Transverse colon (tissue), 3 donors: ENCODE results near the gene HNRNPA1L2.
"Not testable (repeated sequence)": the region's sequence is repeated elsewhere in the genome, so short reads cannot be mapped to it uniquely, and the experiment has no call there.

ENCODE experiments used
- POLR2A ChIP-seq: fragments of 450-650 bp; IDR thresholded peaks from one replicate; pipeline ENCODE4 v1.6.1; 2016; ENCODE audit warnings: antibody characterized with exemption, mild to moderate bottlenecking, moderate library complexity
- TF ChIP-seq, protein P1 (sequence below), 5 experiments: fragments of 200-600 bp in 3 of 5; fragments of 450-650 bp in 2 of 5; sonication (generic) in 3 of 5; IDR thresholded peaks; 1 replicate in 2 of 5; 2 replicates in 3 of 5; pipeline ENCODE4 v1.5.1; 2016 to 2017; ENCODE audit warnings: antibody characterized with exemption in 5 of 5, inconsistent platforms in 3 of 5, mild to moderate bottlenecking in 2 of 5, moderate library complexity in 1 of 5

DNA sequence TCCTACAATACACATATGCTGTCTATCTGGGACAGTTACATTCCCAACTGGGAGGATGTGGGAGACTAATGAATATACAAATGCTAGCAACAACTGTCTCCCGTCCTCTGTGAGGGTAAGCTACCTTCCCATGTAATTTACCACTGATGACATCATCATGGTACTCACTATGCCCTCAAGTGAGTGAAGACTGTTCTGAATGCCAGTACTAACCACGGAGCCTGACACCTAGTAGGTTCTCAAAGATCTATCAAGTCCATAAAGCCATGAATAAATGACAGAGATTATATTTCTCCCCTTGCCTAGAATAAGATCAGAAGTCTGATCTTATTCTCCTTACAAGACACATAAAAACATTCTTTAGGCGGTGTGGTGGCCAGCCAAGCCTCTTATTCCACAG is 49.1 kb upstream of the HNRNPA1L2 start:
- not testable (repeated sequence) for TF ChIP-seq POLR2A
- TF ChIP-seq, protein P1, sequence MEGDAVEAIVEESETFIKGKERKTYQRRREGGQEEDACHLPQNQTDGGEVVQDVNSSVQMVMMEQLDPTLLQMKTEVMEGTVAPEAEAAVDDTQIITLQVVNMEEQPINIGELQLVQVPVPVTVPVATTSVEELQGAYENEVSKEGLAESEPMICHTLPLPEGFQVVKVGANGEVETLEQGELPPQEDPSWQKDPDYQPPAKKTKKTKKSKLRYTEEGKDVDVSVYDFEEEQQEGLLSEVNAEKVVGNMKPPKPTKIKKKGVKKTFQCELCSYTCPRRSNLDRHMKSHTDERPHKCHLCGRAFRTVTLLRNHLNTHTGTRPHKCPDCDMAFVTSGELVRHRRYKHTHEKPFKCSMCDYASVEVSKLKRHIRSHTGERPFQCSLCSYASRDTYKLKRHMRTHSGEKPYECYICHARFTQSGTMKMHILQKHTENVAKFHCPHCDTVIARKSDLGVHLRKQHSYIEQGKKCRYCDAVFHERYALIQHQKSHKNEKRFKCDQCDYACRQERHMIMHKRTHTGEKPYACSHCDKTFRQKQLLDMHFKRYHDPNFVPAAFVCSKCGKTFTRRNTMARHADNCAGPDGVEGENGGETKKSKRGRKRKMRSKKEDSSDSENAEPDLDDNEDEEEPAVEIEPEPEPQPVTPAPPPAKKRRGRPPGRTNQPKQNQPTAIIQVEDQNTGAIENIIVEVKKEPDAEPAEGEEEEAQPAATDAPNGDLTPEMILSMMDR (IDR thresholded peaks at IDR 0.05): not testable (repeated sequence)
